Transverse colon (tissue), 4 donors: ENCODE data around the gene PTPRD. TPM values are rescaled to one million over a fixed set of nuclear protein-coding genes. Genes with fewer than 3 reads are reported as not detected.

Experiments used
- DNase-seq: peaks from one replicate; pipeline ENCODE4 v3.0.0-alpha.2; 2019
- H3K27ac ChIP-seq, 4 donors: fragments of 200-600 bp; sonication (generic); 2 replicates each; pipeline ENCODE4 v1.5.1; 2016 to 2018; ENCODE audit warnings: inconsistent platforms in 4 of 4
- H3K27me3 ChIP-seq: fragments of 200-600 bp; sonication (generic); 2 replicates; pipeline ENCODE4 v1.5.1; 2017; ENCODE audit warnings: inconsistent platforms
- H3K36me3 ChIP-seq, 4 donors: fragments of 200-600 bp; sonication (generic); 2 replicates each; pipeline ENCODE4 v1.5.1; 2017 to 2019; ENCODE audit warnings: inconsistent platforms in 4 of 4
- H3K4me1 ChIP-seq, 4 donors: fragments of 200-600 bp; sonication (generic); 2 replicates each; pipeline ENCODE4 v1.5.1; 2017 to 2020; ENCODE audit warnings: inconsistent platforms in 4 of 4
- H3K4me3 ChIP-seq, 4 donors: fragments of 200-600 bp; sonication (generic); 1 replicate in 1 of 4; 2 replicates in 3 of 4; pipeline versions ENCODE4 v1.5.1 to v1.6.1; 2017 to 2019; ENCODE audit warnings: inconsistent platforms in 4 of 4
- H3K9me3 ChIP-seq, 2 donors: fragments of 200-600 bp; sonication (generic); 2 replicates each; pipeline ENCODE4 v1.5.1; 2017 to 2019; ENCODE audit warnings: inconsistent platforms in 2 of 2
- EP300 ChIP-seq: sonication (generic); formaldehyde crosslinking; IDR thresholded peaks from one replicate; pipeline ENCODE4 v1.6.1; 2017; ENCODE audit warnings: antibody characterized with exemption, low read depth
- POLR2A ChIP-seq: fragments of 450-650 bp; IDR thresholded peaks from one replicate; pipeline ENCODE4 v1.6.1; 2016; ENCODE audit warnings: antibody characterized with exemption, mild to moderate bottlenecking, moderate library complexity
- POLR2AphosphoS5 ChIP-seq, 3 donors: sonication (generic); formaldehyde crosslinking; IDR thresholded peaks; one replicate each; pipeline ENCODE4 v1.6.1; 2016; ENCODE audit warnings: antibody characterized with exemption in 3 of 3
- WGBS, 2 donors: methylation state at CpG; one replicate each; pipeline ENCODE4 v1.1.5; 2018; ENCODE audit warnings: low coverage in 1 of 2; 5-methylcytosine and 5-hydroxymethylcytosine counted together
- in situ Hi-C, 4 donors: fragments of 200-750 bp; cut with MboI; loops; one replicate each; pipeline versions ENCODE4 v1.15.0 to v1.15.1; 2017; ENCODE audit warnings: low sequenced_read_pairs in 3 of 4, low pct_ligation_motif_present in 1 of 4, low pct_unique_long_range_greater_than_20kb in 1 of 4
- intact Hi-C: fragments of 100-400 bp; cut with DNase I; formaldehyde crosslinking; loops from one replicate; pipeline ENCODE4 v1.15.1; 2023; ENCODE audit warnings: low total_unique reads
- total RNA-seq, 4 donors: library from RNA; depleted of rRNA; stranded (reverse); fragments of >200 nt; gene quantifications; one replicate each; pipeline ENCODE4 v1.1.0, GENCODE V29; 2016
- TF ChIP-seq, protein P1 (sequence below), 5 experiments: fragments of 200-600 bp in 3 of 5; fragments of 450-650 bp in 2 of 5; sonication (generic) in 3 of 5; IDR thresholded peaks; 1 replicate in 2 of 5; 2 replicates in 3 of 5; pipeline ENCODE4 v1.5.1; 2016 to 2017; ENCODE audit warnings: antibody characterized with exemption in 5 of 5, inconsistent platforms in 3 of 5, mild to moderate bottlenecking in 2 of 5, moderate library complexity in 1 of 5

Gene PTPRD
- total RNA-seq, 4 donors from 2014 or later: 43.0 to 115 (median 79.1) TPM

DNA sequence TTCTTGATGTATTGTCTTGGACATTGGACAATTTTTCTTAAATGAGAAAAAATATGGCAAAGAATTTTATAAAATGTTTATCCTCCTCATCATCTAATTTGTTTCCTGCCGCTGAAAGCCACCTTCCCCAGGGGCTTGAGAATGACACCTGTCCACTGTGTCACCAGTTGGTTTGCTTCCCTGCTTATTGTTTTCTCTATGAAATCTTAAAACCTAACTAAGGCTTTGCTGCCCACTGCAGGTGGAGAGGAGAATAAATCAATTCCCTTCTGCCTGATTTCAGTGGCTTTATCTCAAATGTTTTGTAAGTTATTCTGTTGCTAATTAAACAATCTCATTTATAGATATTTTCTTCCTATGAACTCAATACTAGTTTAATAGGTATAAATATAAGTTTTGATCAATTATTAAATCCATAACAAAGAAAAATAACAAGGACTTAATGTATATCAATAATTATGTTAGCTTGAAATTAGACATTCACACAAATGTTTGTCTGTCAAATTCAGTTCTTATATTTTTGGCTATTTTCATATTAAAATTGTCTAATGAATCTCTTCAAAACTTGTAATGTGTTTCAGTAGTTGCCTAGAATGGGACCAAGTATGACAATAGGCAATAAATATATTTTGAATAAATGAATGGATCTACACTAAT is 822.5 kb downstream of the PTPRD start:
- DNase-seq: peak; percentile 15
- WGBS, 2 donors: 0 to 5% methylated on average over 1 of the region's 1 CpG

DNA sequence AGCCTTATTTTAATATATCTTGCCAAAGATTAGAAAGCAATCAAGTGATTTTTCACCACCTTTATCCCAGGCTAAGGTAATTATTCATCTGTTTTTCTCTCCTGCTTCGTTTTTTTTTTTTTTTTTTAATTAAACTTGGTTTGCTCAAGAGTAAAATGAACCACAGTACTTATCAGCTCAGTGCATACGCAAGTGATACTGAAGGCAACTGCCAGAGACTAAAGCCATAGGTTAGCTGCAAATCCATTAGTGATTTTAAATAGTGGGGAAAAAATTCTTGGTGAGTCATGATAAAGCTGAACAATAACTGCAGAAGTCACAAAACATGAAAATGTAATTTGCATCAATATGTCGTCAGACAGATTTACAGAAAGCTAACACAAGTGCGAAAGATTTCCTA is 829.1 kb downstream of the PTPRD start:
- Histone ChIP-seq H3K9me3 (no peaks in the 10 kb centered on the region), H3K27me3 (no peaks in the 10 kb centered on the region), H3K36me3 (no peaks in the 10 kb centered on the region), H3K4me3 (no peak overlapping the region), H3K27ac (no peak overlapping the region), H3K4me1 (no peaks in the 10 kb centered on the region)
- 71 to 76% methylated on average over 4 of the region's 4 CpGs for whole genome bisulfite sequencing, 2 donors
- TF ChIP-seq POLR2A: no peak
- no peak for TF ChIP-seq EP300
- TF ChIP-seq POLR2AphosphoS5 (IDR thresholded peaks at IDR 0.05): no peak
- TF ChIP-seq, protein P1, sequence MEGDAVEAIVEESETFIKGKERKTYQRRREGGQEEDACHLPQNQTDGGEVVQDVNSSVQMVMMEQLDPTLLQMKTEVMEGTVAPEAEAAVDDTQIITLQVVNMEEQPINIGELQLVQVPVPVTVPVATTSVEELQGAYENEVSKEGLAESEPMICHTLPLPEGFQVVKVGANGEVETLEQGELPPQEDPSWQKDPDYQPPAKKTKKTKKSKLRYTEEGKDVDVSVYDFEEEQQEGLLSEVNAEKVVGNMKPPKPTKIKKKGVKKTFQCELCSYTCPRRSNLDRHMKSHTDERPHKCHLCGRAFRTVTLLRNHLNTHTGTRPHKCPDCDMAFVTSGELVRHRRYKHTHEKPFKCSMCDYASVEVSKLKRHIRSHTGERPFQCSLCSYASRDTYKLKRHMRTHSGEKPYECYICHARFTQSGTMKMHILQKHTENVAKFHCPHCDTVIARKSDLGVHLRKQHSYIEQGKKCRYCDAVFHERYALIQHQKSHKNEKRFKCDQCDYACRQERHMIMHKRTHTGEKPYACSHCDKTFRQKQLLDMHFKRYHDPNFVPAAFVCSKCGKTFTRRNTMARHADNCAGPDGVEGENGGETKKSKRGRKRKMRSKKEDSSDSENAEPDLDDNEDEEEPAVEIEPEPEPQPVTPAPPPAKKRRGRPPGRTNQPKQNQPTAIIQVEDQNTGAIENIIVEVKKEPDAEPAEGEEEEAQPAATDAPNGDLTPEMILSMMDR (IDR thresholded peaks at IDR 0.05): no peak
- intact Hi-C loops: no loop called here
- no peak for DNase-seq
- in situ Hi-C loops: no loop called here

More for the DNA sequence above, 822.5 kb downstream of the PTPRD start:
- Histone ChIP-seq H3K27ac (no peak overlapping the region), H3K27me3 (no peaks in the 10 kb centered on the region), H3K4me1 (no peaks in the 10 kb centered on the region), H3K36me3 (no peaks in the 10 kb centered on the region), H3K9me3 (no peaks in the 10 kb centered on the region), H3K4me3 (no peak overlapping the region)
- intact Hi-C loops: no loop called here
- TF ChIP-seq, protein P1 (IDR thresholded peaks at IDR 0.05): peak; percentile 44 to 60 (median 52)
- TF ChIP-seq POLR2AphosphoS5 (IDR thresholded peaks at IDR 0.05): no peak
- TF ChIP-seq POLR2A: no peak
- in situ Hi-C loops: loop anchor here in 2 of 4 donors (10.0 kb wide), 2 partner anchors 176 to 186 kb away; no protein-coding TSS in a partner anchor

DNA sequence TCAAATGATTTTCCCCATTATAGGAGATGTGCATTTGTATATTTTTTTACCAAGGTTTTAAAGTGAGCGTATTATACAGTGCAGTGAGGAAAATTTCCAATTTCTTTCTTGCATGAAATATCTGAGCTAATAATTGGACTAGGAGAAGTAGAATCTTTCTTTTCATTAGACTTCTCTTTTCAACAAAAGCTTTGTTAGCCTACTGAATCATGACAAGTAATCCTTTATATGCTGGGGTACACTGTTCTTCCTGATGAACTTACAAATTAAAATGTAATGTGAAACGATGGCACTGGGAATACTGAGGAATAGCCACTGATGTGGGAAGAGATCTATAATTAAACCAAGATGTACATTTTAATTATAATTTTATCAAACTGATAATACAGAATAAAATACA is 829.6 kb downstream of the PTPRD start:
- in situ Hi-C loops (no loop called here), intact Hi-C loops (no loop called here)
- no peak overlapping the region for H3K27ac ChIP-seq
- no peaks in the 10 kb centered on the region for H3K9me3 ChIP-seq
- H3K4me1 ChIP-seq: no peaks in the 10 kb centered on the region
- TF ChIP-seq POLR2AphosphoS5 (IDR thresholded peaks at IDR 0.05): no peak
- TF ChIP-seq, protein P1 (IDR thresholded peaks at IDR 0.05): no peak
- TF ChIP-seq EP300: no peak
- no peak for TF ChIP-seq POLR2A
- no peaks in the 10 kb centered on the region for H3K27me3 ChIP-seq
- no peaks in the 10 kb centered on the region for H3K36me3 ChIP-seq
- no peak overlapping the region for H3K4me3 ChIP-seq
- 66 to 78% methylated on average over 2 of the region's 2 CpGs for WGBS, 2 donors
- DNase-seq: no peak

DNA sequence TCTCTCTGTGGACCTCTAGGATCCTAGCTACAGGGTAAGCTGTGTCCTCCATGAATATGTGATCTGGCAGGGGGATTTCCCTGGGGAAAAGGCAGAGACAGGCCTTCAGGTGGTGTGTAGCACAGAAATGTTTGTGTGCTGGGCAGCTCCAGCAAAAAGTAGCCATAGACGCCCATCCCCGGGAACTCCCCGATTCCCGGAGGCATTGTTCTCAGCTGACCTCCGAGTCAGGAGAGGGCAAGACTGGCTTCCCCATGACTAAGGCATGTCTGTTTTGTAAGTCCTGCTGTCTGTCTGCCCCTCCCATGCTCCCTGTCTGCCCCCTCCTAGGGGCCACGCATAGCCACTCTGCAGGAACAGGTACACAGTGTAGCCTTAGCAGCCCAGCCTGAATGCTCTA is 834.5 kb downstream of the PTPRD start:
- in situ Hi-C loops: no loop called here
- no peak for TF ChIP-seq EP300
- TF ChIP-seq POLR2AphosphoS5 (IDR thresholded peaks at IDR 0.05): no peak
- TF ChIP-seq, protein P1 (IDR thresholded peaks at IDR 0.05): no peak
- TF ChIP-seq POLR2A: no peak
- H3K4me3 ChIP-seq: no peak overlapping the region
- H3K27ac ChIP-seq: no peak overlapping the region
- H3K36me3 ChIP-seq: no peaks in the 10 kb centered on the region
- intact Hi-C loops: no loop called here
- no peaks in the 10 kb centered on the region for H3K4me1 ChIP-seq
- WGBS, 2 donors: 93% methylated on average over 4 of the region's 6 CpGs; no CpG with 5 or more reads in 1 of the 2 donors
- DNase-seq: no peak
- no peaks in the 10 kb centered on the region for H3K27me3 ChIP-seq
- H3K9me3 ChIP-seq: no peaks in the 10 kb centered on the region
